Fibroblast of villous mesenchyme (primary cell): ENCODE measurements around the gene ACBD4. TPM values are rescaled to one million over a fixed set of nuclear protein-coding genes. Genes with fewer than 3 reads are reported as not detected.

Experiments used
- DNase-seq: peaks from one replicate; pipeline ENCODE4 v3.0.0-alpha.2; 2010; ENCODE audit warnings: low read depth
- H3K4me3 ChIP-seq: 2 replicates; pipeline ENCODE4 v1.5.1; 2011; ENCODE audit warnings: low read depth, mild to moderate bottlenecking, low read length
- total RNA-seq: library from RNA; depleted of rRNA; stranded (reverse); fragments of >200 nt; gene quantifications from 2 replicates; pipeline ENCODE4 v1.2.3, GENCODE V29; 2012
- TF ChIP-seq, protein P1 (sequence below): IDR thresholded peaks from 2 replicates; pipeline ENCODE4 v1.5.1; 2012; ENCODE audit warnings: low read depth, mild to moderate bottlenecking, low read length; ENCODE audit not compliant: insufficient read depth

ACBD4 gene
- total RNA-seq, 1 donor, result 6.9 TPM

DNA sequence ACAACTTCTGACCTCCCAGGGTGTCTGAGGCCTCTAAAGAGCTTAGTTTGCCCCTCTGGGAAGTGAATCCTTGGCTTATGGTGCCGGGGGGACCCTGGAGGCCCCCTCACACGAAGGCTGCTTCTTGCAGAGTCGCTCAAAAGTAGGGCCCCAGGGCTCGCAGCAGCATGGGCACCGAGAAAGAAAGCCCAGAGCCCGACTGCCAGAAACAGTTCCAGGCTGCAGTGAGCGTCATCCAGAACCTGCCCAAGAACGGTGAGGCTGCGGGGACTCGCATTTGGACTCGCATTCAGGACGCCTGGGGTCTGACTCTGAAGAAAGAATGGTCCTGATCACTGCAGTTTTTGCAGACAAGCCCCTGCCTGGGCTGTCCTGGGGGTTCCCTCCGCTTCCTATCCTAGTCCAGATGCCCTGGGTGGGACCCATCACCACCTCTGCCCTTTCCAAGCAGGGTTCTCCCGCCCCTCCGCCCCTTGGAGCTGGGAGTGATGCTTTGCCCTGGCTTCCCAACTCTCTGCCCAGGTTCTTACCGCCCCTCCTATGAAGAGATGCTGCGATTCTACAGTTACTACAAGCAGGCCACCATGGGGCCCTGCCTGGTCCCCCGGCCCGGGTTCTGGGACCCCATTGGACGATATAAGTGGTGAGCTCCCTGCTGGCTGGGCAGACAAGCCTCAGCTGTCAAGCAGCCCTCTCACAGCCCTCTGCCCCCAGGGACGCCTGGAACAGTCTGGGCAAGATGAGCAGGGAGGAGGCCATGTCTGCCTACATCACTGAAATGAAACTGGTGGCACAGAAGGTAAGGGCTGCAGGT lies 698 bp downstream of the ACBD4 start:
- no peak for DNase-seq
- TF ChIP-seq, protein P1, sequence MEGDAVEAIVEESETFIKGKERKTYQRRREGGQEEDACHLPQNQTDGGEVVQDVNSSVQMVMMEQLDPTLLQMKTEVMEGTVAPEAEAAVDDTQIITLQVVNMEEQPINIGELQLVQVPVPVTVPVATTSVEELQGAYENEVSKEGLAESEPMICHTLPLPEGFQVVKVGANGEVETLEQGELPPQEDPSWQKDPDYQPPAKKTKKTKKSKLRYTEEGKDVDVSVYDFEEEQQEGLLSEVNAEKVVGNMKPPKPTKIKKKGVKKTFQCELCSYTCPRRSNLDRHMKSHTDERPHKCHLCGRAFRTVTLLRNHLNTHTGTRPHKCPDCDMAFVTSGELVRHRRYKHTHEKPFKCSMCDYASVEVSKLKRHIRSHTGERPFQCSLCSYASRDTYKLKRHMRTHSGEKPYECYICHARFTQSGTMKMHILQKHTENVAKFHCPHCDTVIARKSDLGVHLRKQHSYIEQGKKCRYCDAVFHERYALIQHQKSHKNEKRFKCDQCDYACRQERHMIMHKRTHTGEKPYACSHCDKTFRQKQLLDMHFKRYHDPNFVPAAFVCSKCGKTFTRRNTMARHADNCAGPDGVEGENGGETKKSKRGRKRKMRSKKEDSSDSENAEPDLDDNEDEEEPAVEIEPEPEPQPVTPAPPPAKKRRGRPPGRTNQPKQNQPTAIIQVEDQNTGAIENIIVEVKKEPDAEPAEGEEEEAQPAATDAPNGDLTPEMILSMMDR, result no peak
- H3K4me3 ChIP-seq, result peak overlapping the region; percentile 69

DNA sequence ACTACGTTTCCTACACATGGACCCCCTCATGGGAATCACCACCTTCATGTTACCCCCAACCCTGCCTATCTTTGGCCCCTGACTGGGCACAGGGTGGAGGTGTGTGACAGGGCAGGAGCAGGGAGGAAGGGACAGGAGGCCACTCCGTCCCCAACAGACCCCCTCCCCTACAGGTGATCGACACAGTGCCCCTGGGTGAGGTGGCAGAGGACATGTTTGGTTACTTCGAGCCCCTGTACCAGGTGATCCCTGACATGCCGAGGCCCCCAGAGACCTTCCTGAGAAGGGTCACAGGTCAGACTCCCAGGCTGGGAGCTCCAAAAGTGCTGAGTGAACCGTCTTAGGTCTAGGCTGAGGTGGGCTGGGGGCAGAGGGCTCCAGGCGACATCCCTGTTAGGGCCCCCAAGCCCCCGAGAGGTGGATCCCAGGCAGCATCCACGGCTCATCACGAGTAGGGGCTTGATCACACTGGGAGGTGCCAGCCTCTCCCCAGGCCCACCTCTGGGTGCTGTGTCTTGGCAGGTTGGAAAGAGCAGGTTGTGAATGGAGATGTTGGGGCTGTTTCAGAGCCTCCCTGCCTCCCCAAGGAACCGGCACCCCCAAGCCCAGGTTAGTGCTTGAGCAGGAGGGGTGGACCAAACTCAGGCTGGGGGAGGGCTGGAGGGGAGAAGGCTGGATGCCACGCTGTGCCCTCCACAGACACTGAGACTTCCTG lies 1.5 kb downstream of the ACBD4 start:
- TF ChIP-seq, protein P1, result no peak
- no peak overlapping the region for H3K4me3 ChIP-seq
- DNase-seq, result no peak

DNA sequence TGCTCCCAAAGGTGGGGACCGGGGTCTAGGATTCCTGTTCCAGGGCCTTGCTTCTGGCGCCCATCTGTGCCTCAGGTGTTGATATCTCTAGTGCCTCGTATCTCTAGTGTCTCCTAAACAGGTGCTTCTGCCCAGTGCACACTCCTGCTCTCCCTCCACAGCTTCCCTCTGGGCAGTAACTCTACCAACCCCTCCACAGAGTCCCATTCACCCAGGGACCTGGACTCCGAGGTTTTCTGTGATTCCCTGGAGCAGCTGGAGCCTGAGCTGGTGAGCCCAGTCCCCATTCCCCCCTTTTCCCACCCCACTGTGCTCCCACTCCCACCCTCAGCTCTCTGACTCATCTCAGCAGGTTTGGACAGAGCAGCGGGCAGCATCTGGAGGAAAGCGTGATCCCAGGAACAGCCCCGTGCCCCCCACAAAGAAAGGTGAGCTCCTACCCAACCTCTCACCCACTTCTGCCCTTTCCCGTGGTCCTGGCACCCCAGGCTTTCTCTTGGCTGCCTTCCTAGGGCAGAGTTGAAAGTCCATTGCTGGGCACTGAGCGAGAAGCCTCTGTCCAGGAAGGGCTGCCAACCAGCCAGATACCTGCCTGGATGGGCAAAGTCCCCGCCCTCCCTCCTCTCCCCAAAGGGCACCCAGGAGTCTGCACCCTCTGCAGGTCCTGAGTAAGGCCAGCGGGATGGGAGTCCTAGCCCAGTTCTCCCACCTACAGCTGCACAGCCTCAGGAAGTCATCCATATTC lies 2.2 kb downstream of the ACBD4 start:
- H3K4me3 ChIP-seq, result no peak overlapping the region
- TF ChIP-seq, protein P1, result no peak
- no peak for DNase-seq

DNA sequence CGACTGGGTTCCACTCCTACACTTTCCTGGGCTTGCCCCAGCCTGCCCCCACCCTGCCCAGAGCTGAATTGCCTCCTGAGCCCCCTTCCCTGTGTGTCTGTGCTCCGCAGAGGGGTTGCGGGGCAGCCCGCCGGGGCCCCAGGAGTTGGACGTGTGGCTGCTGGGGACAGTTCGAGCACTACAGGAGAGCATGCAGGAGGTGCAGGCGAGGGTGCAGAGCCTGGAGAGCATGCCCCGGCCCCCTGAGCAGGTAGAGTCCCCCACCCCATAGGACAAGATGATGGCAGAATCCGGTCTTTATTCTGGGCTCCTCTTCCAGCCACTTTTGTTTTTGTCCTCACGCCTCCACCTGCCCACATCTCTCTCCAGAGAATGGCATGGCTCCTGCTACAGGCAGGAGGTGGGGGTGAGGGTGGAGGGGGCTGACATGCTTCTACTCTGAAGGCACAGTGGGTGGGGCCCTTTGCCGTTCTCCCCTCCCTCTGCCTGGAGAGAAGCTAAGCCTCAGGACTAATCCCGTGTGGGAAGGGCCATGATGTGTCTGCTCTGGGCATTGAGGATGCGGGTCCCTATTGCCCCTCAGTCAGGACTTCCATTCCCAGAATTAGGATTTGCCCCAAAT lies 3.5 kb downstream of the ACBD4 start:
- TF ChIP-seq, protein P1, result no peak
- H3K4me3 ChIP-seq, result no peak overlapping the region
- no peak for DNase-seq

DNA sequence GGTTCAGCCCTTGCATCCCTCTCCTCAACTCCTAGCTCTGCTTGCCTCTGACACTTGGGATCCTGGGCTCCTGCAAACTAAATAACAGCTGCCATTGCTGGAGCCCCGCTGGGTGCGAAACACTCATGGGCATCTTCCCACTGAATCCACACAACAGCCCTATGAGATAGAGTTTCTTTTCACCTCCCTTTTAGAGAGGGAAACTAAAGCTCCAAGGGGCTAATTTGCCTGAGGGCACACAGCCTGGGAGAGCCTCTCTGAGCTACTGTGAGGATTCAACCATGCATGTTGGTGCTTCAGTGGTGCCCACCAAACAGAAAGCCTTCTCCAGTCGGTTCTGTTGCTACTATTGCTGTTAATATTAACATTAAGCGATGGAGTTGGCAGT lies 4.0 kb downstream of the ACBD4 start:
- no peak overlapping the region for H3K4me3 ChIP-seq
- TF ChIP-seq, protein P1, result no peak
- DNase-seq, result no peak

DNA sequence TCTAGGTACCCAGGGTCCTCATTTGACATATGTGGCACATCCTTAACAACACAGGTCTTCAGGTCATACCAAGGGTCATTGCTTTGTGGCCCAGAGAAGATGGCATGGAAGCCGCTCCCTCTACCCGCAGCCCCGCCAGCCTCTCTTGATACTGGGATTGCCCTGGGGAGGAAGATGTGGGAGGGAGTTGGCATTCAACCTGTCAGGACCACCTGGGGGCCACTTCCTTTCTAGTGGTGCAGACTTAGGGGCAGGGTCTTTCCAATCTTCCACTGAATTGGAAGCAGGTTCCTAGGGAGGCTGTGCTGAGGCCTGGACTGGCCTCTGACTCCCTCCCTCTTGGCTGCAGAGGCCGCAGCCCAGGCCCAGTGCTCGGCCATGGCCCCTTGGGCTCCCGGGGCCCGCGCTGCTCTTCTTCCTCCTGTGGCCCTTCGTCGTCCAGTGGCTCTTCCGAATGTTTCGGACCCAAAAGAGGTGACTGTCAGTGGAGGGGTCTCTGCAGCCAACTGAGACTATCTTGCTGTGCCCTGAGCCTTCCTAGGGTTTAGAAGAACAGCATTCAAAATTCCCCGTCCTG lies 7.7 kb downstream of the ACBD4 start:
- H3K4me3 ChIP-seq, result no peak overlapping the region
- DNase-seq, result no peak
- TF ChIP-seq, protein P1, result no peak
